Measurements from ENCODE around the gene F12.
"Not testable (repeated sequence)": the region's sequence is repeated elsewhere in the genome, so short reads cannot be mapped to it uniquely, and the experiment has no call there.

The F12 gene

DNA sequence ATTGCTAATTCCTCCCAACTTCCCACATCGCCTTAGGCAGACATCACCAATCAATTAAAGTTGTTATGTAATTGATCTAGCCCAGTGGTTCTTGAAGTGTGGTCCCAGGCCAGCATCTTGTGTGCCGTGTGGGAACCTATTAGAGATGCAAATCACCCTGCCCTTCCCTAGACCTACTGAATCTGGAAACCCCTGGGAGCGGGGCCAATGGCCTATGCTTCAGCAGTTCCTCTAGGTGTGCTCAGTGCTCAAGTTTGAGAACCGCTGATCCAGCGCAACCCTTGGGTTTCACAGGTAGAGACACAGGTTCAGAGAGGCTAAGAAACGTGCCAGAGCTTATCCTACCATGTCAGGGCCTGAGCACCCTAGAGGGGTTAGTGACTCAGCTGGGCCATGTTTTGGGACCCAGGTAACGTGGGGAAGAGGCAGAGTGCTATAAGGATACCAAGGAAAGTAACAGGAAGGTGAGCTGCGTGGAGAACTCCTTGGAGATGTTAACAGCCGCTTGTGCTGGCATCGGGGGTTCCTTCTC, 20.8 kb downstream of the F12 start:
- H3K36me3 Mint-ChIP-seq (ENCODE audit: insufficient read depth) = no peaks in the 10 kb centered on the region
- ATAC-seq (replicated peaks) = no peak
- peaks cover 39 to 44% of the 10 kb centered on the region in 2 donors for H3K4me1 Mint-ChIP-seq (ENCODE audit: low read depth in 2 of 2)
- peak overlapping the region; percentile 56 to 76 for H3K4me3 Mint-ChIP-seq
- H3K9me3 Mint-ChIP-seq = no peaks in the 10 kb centered on the region
- H3K27me3 Mint-ChIP-seq = no peaks in the 10 kb centered on the region
- H3K27ac Mint-ChIP-seq = peak overlapping the region; percentile 84 to 91
- no peak for DNase-seq

DNA sequence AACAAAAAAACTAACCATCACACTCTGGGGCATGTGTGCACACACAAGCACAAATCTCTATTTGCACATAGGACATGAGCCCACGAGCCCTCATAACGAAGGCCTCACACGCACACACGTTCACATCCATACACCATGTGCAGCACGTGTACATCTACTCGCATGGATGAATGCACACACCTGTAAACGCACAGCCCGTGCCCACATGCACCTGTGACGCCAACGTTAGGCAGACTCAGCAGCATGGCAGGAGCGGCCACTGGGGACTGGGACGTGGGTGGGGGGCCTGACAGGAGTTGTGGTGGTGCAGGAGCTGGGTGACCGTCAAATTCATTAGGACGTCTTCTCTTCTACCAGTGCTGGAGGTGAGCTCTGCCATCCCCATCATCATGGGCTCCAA, 22.0 kb downstream of the F12 start:
- H3K4me3 Mint-ChIP-seq = peak overlapping the region in 1 of 2 donors; percentile 6
- DNase-seq = no peak
- no peaks in the 10 kb centered on the region for H3K27me3 Mint-ChIP-seq
- no peaks in the 10 kb centered on the region for H3K9me3 Mint-ChIP-seq
- no peak for ATAC-seq (replicated peaks)
- H3K4me1 Mint-ChIP-seq (ENCODE audit: low read depth in 2 of 2) = peaks cover 39 to 44% of the 10 kb centered on the region in 2 donors
- H3K36me3 Mint-ChIP-seq (ENCODE audit: insufficient read depth) = no peaks in the 10 kb centered on the region
- H3K27ac Mint-ChIP-seq = peak overlapping the region in 1 of 2 donors; percentile 60

DNA sequence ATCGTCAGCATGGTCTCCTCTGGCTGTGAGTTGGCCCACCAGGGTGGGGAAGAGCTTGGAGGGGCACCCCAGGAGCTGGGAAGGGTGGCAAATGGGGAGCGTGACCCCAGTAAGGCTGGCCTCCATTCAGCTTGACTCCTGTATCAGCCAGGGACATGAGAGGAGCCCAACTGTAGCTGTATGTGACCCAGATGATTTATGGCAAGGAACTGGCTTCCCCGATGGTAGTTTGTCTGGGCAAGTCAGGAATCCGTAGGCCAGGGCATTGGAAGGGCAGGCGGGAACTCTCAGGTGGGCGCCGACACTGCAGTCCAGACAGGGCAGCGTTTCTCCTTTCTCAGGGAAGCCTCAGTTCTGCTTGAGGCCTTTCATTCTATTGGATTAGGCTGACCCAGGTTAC, 22.8 kb downstream of the F12 start:
- H3K4me1 Mint-ChIP-seq (ENCODE audit: low read depth in 2 of 2) = peaks cover 39 to 43% of the 10 kb centered on the region in 2 donors

DNA sequence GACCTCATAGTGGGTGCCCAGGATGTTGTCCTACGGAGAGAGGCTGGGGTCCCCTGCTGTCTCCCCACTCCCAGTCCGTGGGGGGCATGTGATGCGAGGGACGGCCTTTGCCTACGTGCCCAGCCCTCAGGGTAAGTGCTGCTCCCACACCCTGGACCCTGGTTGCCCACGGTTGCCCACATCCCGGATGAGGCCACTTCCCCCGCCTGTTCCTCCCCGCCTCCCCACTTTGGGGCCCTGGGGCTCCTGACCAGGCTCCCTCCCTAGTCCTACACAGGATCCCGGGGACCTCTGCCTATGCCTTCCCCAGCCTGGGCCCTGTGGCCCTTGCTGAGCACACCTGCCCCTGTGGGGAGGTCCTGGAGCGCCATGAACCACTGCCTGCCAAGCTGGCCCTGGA, 23.6 kb downstream of the F12 start:
- DNase-seq (no peak), ATAC-seq (replicated peaks) (no peak)
- no peaks in the 10 kb centered on the region for H3K9me3 Mint-ChIP-seq
- H3K27ac Mint-ChIP-seq = peak overlapping the region in 1 of 2 donors; percentile 84
- no peaks in the 10 kb centered on the region for H3K27me3 Mint-ChIP-seq
- H3K4me1 Mint-ChIP-seq (ENCODE audit: low read depth in 2 of 2) = peaks cover 33 to 39% of the 10 kb centered on the region in 2 donors
- peak overlapping the region; percentile 50 to 51 for H3K4me3 Mint-ChIP-seq
- H3K36me3 Mint-ChIP-seq (ENCODE audit: insufficient read depth) = no peaks in the 10 kb centered on the region

More for the DNA sequence above, 22.8 kb downstream of the F12 start:
- Mint-ChIP-seq H3K9me3 (no peaks in the 10 kb centered on the region), H3K36me3 (ENCODE audit: insufficient read depth) (no peaks in the 10 kb centered on the region), H3K27ac (peak overlapping the region in 1 of 2 donors; percentile 24), H3K27me3 (no peaks in the 10 kb centered on the region), H3K4me3 (no peak overlapping the region)
- DNase-seq (no peak), ATAC-seq (replicated peaks) (no peak)

DNA sequence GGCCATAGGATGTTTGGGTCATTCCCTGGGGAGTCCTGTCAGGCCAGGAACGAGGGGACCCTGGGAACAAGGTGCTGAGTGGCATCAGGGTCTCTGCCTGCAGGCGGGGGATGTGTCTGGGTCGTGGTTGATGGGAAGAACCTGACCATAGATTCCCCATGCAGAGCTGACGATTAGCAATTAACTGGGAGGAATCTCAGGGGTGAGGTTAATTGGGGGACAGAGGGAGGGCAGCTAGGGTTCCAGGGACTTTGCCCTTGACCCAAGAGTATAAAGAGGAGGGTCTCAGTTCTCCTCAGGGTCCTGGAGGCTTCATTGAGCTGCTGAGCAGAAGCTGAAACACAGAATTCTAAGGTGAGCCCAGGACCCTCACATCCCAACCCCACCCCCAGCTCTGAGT, 25.2 kb downstream of the F12 start, which contains the start of gene SLC34A1:
Gene SLC34A1, plus strand, starts transcription at position 301 of the 400 bp plus-strand sequence. CDS start 1,308 bp downstream, outside the sequence.
- DNase-seq (no peak), ATAC-seq (replicated peaks) (no peak)
- peaks cover 28 to 30% of the 10 kb centered on the region in 2 donors for H3K4me1 Mint-ChIP-seq (ENCODE audit: low read depth in 2 of 2)
- H3K4me3 Mint-ChIP-seq = peak within 1 kb of the TSS; percentile 50 to 51
- H3K36me3 Mint-ChIP-seq (ENCODE audit: insufficient read depth) = peaks cover 4% of the 10 kb centered on the region
- no peaks in the 10 kb centered on the region for H3K27me3 Mint-ChIP-seq
- peak within 1 kb of the TSS in 1 of 2 donors; percentile 84 for H3K27ac Mint-ChIP-seq
- no peaks in the 10 kb centered on the region for H3K9me3 Mint-ChIP-seq

DNA sequence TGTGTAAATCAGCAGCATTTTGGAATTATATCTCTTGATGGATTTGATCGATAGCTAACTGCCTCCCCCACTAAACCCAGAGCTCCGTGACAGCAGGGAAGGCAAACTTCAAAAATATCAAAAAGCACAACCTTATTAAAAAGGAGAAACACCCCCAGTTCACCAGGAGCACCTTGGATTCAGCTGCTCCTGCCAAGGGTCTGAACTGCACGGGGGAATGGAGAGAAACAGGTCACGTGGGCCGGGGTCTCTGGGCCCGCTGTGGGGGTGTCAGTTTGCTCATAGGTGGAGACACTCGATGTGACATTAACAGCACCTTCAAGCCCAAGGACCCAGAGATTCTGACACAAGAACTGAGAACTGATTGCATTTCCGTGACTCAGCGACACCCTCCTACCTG, 26.2 kb downstream of the F12 start:
- DNase-seq = no peak
- H3K27ac Mint-ChIP-seq = no peak overlapping the region
- ATAC-seq (replicated peaks) = no peak
- H3K36me3 Mint-ChIP-seq (ENCODE audit: insufficient read depth) = peaks cover 4% of the 10 kb centered on the region
- H3K9me3 Mint-ChIP-seq = no peaks in the 10 kb centered on the region
- no peaks in the 10 kb centered on the region for H3K27me3 Mint-ChIP-seq
- no peak overlapping the region for H3K4me3 Mint-ChIP-seq
- H3K4me1 Mint-ChIP-seq (ENCODE audit: low read depth in 2 of 2) = peaks cover 19 to 24% of the 10 kb centered on the region in 2 donors

DNA sequence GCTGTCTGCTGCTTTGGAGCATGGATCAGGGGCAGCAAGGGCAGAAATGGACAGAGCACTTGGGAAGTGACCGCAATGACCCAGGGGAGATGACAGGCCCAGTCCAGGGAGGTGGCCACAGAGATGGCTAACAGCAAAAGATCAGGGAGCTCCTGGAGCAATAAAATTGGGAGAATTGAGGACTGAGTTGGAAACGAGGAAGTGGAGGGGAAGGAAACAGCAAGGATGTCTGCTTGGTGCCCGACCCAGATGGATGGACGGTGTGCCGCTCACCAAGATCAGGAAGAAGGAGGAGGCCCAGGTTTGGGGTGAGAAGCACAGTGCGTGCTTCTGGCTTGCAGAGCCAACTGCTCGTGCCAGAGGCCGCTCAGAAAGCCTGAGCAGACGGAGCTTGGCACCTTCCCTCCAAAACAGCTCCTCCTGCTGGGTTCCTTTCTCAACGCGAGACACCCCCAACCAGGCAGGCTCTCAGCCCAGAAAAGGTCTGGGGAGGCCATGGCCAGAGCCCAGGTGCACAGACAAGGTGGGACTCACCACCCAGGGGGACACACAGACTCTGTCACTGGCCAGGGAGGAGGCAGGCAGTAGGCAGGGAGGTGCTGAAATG, 26.8 kb downstream of the F12 start:
- H3K27ac Mint-ChIP-seq = no peak overlapping the region
- peaks cover 4% of the 10 kb centered on the region for H3K36me3 Mint-ChIP-seq (ENCODE audit: insufficient read depth)
- peaks cover 16 to 20% of the 10 kb centered on the region in 2 donors for H3K4me1 Mint-ChIP-seq (ENCODE audit: low read depth in 2 of 2)
- ATAC-seq (replicated peaks) = no peak
- no peaks in the 10 kb centered on the region for H3K9me3 Mint-ChIP-seq
- no peak overlapping the region for H3K4me3 Mint-ChIP-seq
- DNase-seq = no peak
- no peaks in the 10 kb centered on the region for H3K27me3 Mint-ChIP-seq

DNA sequence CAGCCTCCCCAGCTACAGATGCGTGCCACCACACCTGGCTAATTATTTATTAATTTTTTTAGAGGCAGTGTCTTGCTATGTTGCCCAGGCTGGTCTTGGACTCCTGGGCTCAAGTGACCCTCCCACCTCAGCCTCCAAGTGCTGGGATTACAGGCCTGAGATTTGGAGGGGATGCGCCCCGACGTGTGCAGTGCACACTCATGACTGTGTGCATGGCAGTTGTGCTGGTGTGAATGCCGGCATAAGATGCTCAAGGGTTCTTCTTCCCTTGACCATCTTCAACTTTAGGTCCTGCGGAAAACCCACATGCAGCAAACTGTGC, 28.6 kb downstream of the F12 start:
- Mint-ChIP-seq H3K36me3 (ENCODE audit: insufficient read depth) (peaks cover 4% of the 10 kb centered on the region), H3K27me3 (no peaks in the 10 kb centered on the region), H3K4me1 (ENCODE audit: low read depth in 2 of 2) (peaks cover 16 to 20% of the 10 kb centered on the region in 2 donors), H3K27ac (peak overlapping the region in 1 of 2 donors; percentile 38), H3K9me3 (no peaks in the 10 kb centered on the region), H3K4me3 (no peak overlapping the region)
- DNase-seq = no peak
- no peak for ATAC-seq (replicated peaks)

DNA sequence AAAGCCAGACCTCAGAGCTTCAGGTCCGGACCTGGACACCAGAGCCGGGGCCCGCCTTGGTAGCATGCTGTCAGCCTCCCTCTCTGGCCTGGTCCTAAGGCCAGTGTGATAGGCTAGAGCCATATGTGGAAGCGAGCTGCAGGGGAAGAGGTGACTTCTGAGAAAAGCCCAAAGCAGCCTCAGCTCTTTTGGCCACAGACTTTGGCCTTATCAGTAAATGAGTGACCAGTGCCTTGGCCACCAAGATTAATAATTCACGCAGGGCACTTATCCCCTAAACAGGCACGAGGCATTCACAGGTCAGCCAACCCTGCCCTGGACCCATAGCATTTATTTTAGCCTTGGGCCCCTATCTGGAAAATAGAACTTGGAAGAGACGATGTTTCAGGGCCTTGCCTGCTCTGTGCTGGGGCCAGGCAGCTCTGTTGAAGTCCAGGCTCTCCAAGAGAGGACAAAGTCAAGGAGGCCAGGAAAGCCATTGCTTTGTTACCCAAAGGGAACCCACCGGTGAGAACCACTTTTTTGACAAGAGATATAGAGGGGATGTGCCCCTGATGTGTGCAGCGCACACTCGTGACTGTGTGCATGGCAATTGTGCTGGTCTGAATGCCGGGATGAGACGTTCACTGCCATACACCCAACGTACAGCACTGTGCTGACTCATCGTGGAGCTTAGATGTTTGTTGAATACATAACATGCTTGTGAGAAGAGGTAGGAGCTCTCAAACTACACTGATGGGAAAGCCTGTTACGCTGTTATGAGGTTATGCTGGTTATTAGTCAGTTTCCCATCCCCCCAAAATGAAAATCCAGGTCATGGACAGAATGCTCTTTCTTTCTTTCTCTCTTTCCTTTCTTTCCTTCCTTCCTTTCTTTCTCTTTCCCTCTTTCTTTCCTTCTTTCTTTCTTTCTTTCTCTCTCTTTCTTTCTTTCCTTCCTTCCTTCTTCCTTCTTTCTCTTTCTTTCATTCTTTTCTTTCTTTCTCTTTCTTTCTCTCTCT, 30.2 kb downstream of the F12 start:
- peak overlapping the region in 1 of 2 donors; percentile 8 for H3K4me3 Mint-ChIP-seq
- peak overlapping the region; percentile 19 to 52 for H3K27ac Mint-ChIP-seq
- H3K9me3 Mint-ChIP-seq = no peaks in the 10 kb centered on the region
- peak; percentile 54 for ATAC-seq (replicated peaks)
- peaks cover 11 to 21% of the 10 kb centered on the region in 2 donors for H3K4me1 Mint-ChIP-seq (ENCODE audit: low read depth in 2 of 2)
- DNase-seq = no peak
- peaks cover 9% of the 10 kb centered on the region for H3K36me3 Mint-ChIP-seq (ENCODE audit: insufficient read depth)
- no peaks in the 10 kb centered on the region for H3K27me3 Mint-ChIP-seq

DNA sequence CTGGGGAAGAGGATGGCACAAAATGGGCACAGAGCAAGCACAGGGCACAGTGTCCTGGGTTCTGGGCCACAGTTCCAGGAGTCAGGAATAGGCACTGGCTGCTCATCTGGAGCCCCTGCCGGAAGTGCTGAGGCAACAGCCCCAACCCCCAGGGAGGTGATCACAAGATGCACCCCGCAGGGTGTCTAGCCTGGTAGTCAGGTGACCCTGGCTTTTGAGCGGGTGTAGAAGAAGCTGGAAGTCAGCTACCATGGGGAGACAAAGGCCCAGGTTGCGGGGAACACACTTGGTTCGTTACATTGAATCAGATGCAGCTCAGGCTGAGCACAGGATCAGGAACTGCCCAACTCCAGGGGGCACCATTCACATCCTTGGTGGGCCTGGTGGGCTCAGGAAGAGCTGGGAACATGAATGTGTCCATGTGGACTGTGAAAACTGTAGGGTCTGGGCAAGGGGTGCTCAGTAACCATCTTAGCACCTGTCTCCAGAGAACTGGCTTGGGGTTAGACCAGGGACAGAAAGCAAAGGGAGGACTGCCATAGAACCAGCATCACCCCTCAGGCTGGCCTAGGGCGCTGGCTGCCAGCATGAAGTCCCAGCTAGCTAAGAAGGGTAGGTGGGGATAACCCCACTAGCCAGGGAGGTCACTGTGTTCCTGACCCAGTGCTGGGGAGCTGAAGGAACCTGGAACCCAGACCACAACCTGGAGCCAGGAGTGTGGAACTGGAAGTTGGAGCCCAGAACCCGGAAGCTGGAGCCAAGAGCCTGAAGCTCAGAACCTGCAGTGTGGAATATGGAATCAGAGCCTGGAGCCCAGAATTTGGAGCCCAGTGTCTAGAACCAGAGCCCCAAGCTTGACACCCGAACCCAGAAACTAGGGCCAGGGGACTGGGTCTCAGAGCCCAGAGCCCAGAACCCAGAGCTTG, 31.2 kb downstream of the F12 start:
- H3K27me3 Mint-ChIP-seq = no peaks in the 10 kb centered on the region
- no peaks in the 10 kb centered on the region for H3K9me3 Mint-ChIP-seq
- H3K36me3 Mint-ChIP-seq (ENCODE audit: insufficient read depth) = peaks cover 12% of the 10 kb centered on the region
- DNase-seq (no peak), ATAC-seq (replicated peaks) (no peak)
- H3K4me1 Mint-ChIP-seq (ENCODE audit: low read depth in 2 of 2) = peaks cover 13 to 25% of the 10 kb centered on the region in 2 donors
- H3K27ac Mint-ChIP-seq = no peak overlapping the region
- no peak overlapping the region for H3K4me3 Mint-ChIP-seq

DNA sequence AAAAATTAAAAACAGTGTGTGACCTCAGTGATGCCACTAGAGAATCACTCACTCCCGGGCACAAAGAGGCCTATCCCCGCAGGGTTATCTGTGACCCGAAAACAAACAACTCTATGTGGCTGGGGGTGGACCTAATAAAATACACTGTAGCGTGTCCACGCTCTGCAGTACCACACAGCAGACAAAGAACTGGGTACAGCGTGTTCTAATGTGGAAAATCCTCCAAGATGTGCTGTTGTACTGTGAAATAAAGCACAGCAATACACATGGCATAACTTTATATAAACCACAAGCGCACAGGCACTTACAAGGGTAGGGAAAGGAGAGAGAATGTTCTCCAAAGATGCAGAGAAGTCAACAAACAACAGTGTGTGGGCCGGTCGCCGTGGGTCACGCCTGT, 33.3 kb downstream of the F12 start:
- DNase-seq (no peak), ATAC-seq (replicated peaks) (no peak)
- H3K36me3 Mint-ChIP-seq (ENCODE audit: insufficient read depth) = peaks cover 28% of the 10 kb centered on the region
- no peaks in the 10 kb centered on the region for H3K27me3 Mint-ChIP-seq
- peaks cover 33 to 39% of the 10 kb centered on the region in 2 donors for H3K4me1 Mint-ChIP-seq (ENCODE audit: low read depth in 2 of 2)
- no peak overlapping the region for H3K4me3 Mint-ChIP-seq
- peak overlapping the region; percentile 41 to 78 for H3K27ac Mint-ChIP-seq
- H3K9me3 Mint-ChIP-seq = no peaks in the 10 kb centered on the region

DNA sequence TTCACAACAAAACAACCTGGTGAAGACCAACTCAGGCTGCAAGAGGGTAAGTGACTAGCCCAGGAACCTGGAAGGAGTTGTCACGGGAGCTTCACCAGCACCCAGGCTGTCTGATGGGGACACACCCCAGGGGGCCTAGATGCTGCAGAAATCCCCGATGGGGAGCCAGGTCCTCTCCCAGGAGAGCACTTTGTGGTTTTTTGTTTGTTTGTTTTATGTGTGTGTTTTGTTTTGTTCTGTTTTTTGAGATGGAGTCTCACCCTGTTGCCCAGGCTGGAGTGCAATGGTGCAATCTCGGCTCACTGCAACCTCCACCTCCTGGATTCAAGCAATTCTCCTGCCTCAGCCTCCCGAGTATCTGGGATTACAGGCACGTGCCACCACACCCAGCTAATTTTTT, 33.8 kb downstream of the F12 start:
- peaks cover 28% of the 10 kb centered on the region for H3K36me3 Mint-ChIP-seq (ENCODE audit: insufficient read depth)
- peak overlapping the region; percentile 78 to 91 for H3K27ac Mint-ChIP-seq
- not testable (repeated sequence) for H3K27me3 Mint-ChIP-seq; H3K4me3 Mint-ChIP-seq; ATAC-seq (replicated peaks); H3K9me3 Mint-ChIP-seq; DNase-seq
- H3K4me1 Mint-ChIP-seq (ENCODE audit: low read depth in 2 of 2) = peaks cover 33 to 39% of the 10 kb centered on the region in 2 donors

DNA sequence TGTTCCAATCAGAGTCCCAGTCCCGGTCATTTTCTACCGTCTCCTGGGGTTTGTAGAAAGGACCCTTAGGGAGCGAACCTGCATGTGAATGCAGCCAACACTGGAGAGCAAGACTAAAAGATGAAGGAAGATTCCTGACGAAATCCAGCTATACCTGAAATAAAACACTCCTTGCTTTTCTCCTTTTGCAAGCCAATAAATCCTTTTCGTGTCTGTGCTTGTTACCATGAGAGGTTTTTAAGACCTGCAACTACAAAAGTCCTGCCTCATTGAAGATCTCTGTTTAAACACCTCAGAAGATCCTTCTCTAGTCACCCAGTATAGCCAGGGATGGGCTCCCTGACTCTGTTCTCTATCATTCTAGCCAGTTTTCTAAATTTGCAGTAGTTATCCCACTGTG, 35.2 kb downstream of the F12 start:
- DNase-seq = no peak
- Mint-ChIP-seq H3K27ac (peak overlapping the region; percentile 78 to 91), H3K4me3 (peak overlapping the region in 1 of 2 donors; percentile 81), H3K9me3 (no peaks in the 10 kb centered on the region), H3K27me3 (no peaks in the 10 kb centered on the region), H3K4me1 (ENCODE audit: low read depth in 2 of 2) (peaks cover 28 to 39% of the 10 kb centered on the region in 2 donors), H3K36me3 (ENCODE audit: insufficient read depth) (peaks cover 28% of the 10 kb centered on the region)
- ATAC-seq (replicated peaks) = no peak
